ENCODE data around the gene TECTB. TPM values are rescaled to one million over a fixed set of nuclear protein-coding genes. Genes with fewer than 3 reads are reported as not detected.

The TECTB gene
- total RNA-seq, 4 donors from 2014 or later: not detected

- ATAC-seq (no peak), DNase-seq (no peak)
- TF ChIP-seq CTCF (IDR thresholded peaks at IDR 0.05 in 4 of 5, conservative IDR thresholded peaks at IDR 0.05 in 1 of 5) (no peak), POLR2A (IDR thresholded peaks at IDR 0.05) (no peak)
- Histone ChIP-seq H3K27me3 (no peaks in the 10 kb centered on the region), H3K4me3 (no peak overlapping the region), H3K9me3 (no peaks in the 10 kb centered on the region), H3K36me3 (no peaks in the 10 kb centered on the region), H3K4me1 (no peaks in the 10 kb centered on the region), H3K27ac (no peak overlapping the region)
- in situ Hi-C loops (cut with MboI; ENCODE audit: low sequenced_read_pairs in 4 of 4): no loop called here
- intact Hi-C loops (cut with DNase I; ENCODE audit: low total_unique reads): no loop called here
Measured at GRCh38 chr10:112278871-112279270, 4.3 kb upstream of the TECTB start.

- Histone ChIP-seq H3K4me3 (no peak overlapping the region), H3K27ac (no peak overlapping the region), H3K36me3 (no peaks in the 10 kb centered on the region), H3K4me1 (no peaks in the 10 kb centered on the region), H3K27me3 (no peaks in the 10 kb centered on the region), H3K9me3 (no peaks in the 10 kb centered on the region)
- in situ Hi-C loops (cut with MboI; ENCODE audit: low sequenced_read_pairs in 4 of 4) (no loop called here), intact Hi-C loops (cut with DNase I; ENCODE audit: low total_unique reads) (no loop called here)
- no peak for DNase-seq
- no peak for ATAC-seq
- no peak for TF ChIP-seq POLR2A (IDR thresholded peaks at IDR 0.05)
- TF ChIP-seq CTCF (IDR thresholded peaks at IDR 0.05 in 4 of 5, conservative IDR thresholded peaks at IDR 0.05 in 1 of 5): no peak
Measured at GRCh38 chr10:112279433-112279832, 3.8 kb upstream of the TECTB start.

DNA sequence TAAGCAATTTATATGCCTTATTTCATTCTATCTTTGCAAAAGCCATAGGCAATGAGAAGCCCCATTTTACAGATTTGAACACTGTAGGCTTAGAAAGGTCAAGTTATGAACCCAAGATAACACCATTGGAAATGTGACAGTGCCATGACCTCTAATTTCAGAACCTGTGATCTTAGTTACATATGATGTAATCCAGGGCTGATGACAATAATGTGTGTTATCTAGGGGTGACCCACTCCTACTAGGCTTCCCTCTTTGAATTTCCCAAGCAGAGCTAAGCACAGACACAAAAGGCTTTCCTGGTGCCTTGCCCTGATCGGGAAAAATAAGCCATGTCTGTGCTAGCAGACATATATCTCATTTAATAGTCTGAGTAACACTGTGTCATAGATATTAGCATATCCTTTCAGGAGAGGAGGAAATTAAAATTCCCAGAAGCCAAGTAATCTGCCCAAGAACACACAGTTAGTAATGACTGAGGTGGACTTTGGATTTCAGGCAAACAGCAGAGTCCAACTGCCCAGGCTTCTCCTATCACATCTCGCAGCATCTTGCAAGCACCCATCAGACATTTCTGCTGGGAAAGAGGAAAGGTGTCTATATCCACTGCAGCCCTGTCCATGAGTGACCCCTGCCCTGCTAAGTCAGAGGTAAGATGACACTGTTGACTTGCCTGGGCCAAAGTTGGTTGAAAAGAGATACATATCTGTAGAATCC, 2.8 kb upstream of the TECTB start:
- intact Hi-C loops (cut with DNase I; ENCODE audit: low total_unique reads): no loop called here
- in situ Hi-C loops (cut with MboI; ENCODE audit: low sequenced_read_pairs in 4 of 4): no loop called here
- Histone ChIP-seq H3K27me3 (no peaks in the 10 kb centered on the region), H3K36me3 (no peaks in the 10 kb centered on the region), H3K9me3 (no peaks in the 10 kb centered on the region), H3K4me1 (no peaks in the 10 kb centered on the region), H3K27ac (no peak overlapping the region), H3K4me3 (no peak overlapping the region)
- ATAC-seq: no peak
- TF ChIP-seq CTCF (IDR thresholded peaks at IDR 0.05 in 4 of 5, conservative IDR thresholded peaks at IDR 0.05 in 1 of 5) (no peak), POLR2A (IDR thresholded peaks at IDR 0.05) (no peak)
- DNase-seq: no peak

DNA sequence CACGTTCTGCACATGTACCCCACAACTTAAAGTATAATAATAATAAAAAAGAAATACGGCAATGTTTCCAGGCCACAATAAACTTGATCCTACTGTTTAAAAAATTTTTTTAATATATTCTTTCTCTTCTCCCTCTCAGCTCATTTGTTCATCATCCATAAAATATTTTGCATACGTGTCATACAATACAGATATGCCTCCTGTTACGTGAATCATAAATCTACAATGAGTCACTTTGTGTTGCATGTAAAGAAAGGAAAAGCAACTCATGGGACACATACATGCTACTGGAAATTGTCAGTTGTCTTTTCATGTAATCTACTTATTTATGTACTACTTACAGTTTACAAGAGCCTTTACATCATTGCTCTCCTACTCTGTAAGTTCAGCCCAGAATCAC, 1.1 kb upstream of the TECTB start:
- DNase-seq: no peak
- ATAC-seq: no peak
- Histone ChIP-seq H3K4me3 (no peak overlapping the region), H3K4me1 (peaks cover under 1 to 4% of the 10 kb centered on the region in 2 donors), H3K27ac (no peak overlapping the region), H3K27me3 (no peaks in the 10 kb centered on the region), H3K9me3 (no peaks in the 10 kb centered on the region), H3K36me3 (no peaks in the 10 kb centered on the region)
- in situ Hi-C loops (cut with MboI; ENCODE audit: low sequenced_read_pairs in 4 of 4) (no loop called here), intact Hi-C loops (cut with DNase I; ENCODE audit: low total_unique reads) (no loop called here)
- TF ChIP-seq POLR2A (IDR thresholded peaks at IDR 0.05) (no peak), CTCF (IDR thresholded peaks at IDR 0.05 in 4 of 5, conservative IDR thresholded peaks at IDR 0.05 in 1 of 5) (no peak)
